HG03442 (cell line): Measurements from ENCODE around the gene NEDD4L.

Source experiments
- ATAC-seq: cut with Tn5 transposase; IDR thresholded peaks from one replicate; pipeline ENCODE4 v1.9.1; 2021; ENCODE audit warnings: mild to moderate bottlenecking, moderate library complexity; ENCODE audit not compliant: unreplicated experiment

The NEDD4L gene

DNA sequence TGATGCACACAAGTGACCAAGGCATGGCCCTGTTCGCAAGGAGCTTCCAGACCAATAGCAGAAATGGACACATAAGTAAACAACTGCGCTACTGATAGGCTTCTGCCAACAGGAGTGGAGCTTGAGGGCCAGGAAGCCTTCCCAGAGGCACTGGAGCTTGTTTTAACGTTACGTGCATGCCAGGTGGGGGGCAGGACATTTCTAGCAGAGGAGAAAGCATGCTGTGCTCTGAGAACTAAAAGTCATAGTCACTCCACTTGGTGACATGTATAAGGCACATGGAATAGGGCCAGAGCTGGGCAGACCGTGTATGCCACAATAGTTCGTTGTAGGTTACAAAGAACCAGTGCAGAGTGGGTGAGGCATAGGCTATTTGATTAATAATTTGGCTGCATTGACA is 184.2 kb downstream of the NEDD4L start:
- ATAC-seq, result no peak

DNA sequence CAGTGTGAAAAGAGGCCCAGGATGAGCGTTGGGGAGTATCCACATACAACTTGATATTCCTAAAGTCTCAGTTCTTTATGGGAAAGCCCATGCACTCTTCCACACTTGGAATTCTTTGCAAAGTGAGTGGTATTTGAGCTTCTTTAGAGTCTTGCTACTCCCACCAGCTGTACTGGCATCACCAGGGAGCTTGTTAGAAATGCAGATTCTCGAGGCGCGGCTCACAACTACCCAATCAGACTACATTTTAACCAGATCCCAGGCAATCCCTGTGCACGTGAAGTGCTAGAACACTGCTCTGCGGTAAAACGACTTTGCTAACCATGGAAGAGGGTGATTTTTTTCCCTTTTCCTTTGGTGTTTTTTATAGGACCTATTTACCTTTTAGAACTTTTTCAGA is 184.7 kb downstream of the NEDD4L start:
- no peak for ATAC-seq

- ATAC-seq, result no peak
Observed at GRCh38 chr18:58229162-58229561, 185.1 kb downstream of the NEDD4L start.

GRCh38 chr18:58230438-58231179 is 186.6 kb downstream of the NEDD4L start:
- peak; percentile 49 for ATAC-seq

- peak; percentile 37 for ATAC-seq
Observed at GRCh38 chr18:58231930-58232329, 187.9 kb downstream of the NEDD4L start.

DNA sequence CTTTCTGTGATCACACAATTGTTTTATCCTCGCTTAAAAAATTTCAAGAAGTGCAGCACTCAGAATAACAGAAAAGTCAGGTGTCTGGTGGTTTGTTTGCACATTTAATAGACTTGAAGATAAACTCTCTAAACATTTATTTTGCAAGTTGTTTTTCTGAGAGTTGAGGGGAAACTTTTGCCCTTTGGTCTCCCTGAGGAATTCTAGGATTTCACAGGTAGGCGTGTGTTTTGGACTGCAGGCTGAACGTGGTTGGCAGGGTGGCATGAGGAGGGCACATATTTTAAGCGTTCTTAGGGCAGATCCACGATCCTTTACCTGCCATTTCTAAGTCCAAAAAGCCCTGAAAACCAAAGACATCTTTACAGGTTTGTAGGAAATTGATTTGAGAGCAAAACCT is 188.6 kb downstream of the NEDD4L start:
- no peak for ATAC-seq

- no peak for ATAC-seq
Observed at GRCh38 chr18:58234359-58234741, 190.3 kb downstream of the NEDD4L start.

DNA sequence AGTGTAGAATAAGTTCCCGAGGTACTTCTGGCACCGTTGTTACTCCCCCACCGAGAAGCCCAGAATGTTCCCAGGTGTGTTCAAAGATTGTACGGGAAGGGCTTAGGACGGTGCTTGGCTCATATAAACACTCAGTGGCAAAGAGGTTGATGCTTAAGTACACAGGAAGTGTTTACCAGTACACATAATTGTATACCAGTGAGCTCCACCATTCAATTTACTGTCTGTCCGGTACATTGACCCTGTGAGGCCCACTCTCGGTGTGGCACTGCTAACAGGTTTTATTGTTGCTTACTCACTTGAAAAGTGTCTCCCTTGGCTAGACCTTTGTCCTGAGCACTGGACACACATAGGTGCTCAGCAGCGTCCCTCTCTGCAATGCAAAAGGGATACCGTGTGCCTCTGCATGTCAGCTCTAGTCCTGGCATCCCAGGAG is 191.0 kb downstream of the NEDD4L start:
- no peak for ATAC-seq

GRCh38 chr18:58239879-58240278 is 195.9 kb downstream of the NEDD4L start:
- ATAC-seq, result no peak

- ATAC-seq, result no peak
Observed at GRCh38 chr18:58241026-58241679, 197.1 kb downstream of the NEDD4L start.

DNA sequence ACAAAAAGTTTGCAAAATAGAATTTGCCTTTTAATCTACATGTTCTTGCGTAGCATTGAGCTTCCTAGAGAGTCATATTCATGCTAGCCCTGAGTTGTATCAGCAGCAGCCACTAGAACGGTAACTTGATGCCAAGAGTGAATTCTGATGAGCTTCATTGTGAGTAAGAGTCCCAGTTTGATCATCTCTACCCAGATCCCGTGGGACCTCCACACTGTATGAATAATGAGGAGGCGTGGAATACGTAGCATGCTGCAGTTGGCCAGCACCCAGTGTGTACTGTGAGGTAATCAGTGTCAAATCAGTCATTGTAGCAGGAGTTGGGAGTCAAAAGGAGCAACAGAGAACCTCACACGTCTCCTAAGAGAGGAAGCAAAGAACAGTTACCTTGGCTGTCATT is 197.9 kb downstream of the NEDD4L start:
- ATAC-seq, result no peak

DNA sequence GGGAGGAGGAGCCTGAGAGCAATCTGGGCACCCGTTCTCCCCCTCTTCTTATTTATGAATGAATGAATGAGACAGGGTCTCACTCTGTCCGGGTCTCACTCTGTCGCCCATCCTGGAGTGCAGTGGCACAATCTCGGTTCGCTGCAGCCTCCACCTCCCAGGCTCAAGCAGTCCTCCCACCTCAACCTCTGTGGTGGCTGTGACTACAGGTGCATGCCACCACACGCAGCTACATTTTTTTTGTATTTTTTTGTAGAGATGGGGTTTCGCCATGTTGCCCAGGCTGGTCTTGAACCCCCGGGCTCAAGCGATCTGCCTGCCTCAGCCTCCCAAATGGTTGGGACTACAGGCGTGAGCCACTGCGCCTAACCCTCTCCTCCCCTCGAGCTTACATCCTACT is 198.4 kb downstream of the NEDD4L start:
- no peak for ATAC-seq

DNA sequence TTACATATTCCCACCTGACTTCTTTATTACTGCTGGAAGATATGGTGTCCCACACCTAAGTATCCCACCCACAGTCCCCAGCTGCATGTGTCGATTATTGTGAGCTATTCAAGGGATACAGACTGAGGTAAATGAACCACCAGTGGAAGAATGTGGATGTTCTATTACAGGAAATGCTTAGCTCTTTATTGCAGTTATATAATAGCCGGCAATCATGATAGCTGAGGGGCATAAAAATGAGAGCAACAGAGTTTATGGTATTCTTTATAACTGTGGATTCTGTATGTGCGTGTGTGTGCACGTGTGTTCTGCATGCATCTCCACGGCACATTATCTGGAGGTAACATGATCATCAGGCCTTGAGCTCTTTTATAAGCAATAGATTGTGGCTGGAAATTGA is 198.9 kb downstream of the NEDD4L start:
- ATAC-seq, result no peak

DNA sequence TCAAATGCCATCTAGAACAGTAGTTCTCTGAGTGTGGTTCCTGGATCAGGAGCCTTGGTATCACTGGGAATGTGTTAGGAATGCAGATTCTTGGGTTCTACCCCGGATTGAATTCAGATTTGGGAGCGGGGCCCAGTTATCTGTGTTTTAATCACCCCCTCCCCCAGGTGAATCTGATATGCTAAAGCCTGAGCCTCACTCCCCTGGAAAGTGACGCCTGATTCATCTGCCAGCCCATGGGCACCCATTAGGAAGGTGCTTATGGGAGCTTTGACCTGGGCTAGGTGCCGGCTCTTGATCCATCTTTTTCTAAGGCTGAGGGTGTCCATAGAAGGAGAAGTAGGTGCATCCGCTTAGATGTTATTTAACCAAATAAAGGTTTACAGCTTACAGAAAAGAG is 199.4 kb downstream of the NEDD4L start:
- ATAC-seq, result no peak

DNA sequence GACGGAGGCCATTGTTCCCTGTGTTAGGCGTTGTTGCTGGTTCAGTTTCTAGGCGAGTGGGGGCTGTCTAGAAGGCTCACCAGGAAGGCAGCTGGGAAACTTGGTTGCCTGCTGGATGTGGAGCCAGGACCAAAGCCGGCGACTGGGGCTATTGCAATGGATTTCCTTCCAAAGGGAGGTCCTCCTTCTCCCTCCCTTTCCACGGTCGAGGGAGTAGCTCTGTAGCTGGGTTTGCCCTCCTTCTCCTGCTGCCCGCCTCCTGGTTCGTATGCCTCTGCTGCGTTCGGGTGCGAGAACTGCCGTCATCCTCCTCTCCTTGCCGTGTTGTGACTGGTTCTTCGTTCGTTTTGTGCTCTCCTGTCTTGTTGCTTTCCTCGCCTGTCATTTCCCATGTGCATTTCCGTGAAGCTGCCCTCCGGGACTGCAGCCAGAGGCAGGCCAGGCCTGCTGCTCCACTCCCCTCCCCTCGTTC is 203.4 kb downstream of the NEDD4L start:
- no peak for ATAC-seq

DNA sequence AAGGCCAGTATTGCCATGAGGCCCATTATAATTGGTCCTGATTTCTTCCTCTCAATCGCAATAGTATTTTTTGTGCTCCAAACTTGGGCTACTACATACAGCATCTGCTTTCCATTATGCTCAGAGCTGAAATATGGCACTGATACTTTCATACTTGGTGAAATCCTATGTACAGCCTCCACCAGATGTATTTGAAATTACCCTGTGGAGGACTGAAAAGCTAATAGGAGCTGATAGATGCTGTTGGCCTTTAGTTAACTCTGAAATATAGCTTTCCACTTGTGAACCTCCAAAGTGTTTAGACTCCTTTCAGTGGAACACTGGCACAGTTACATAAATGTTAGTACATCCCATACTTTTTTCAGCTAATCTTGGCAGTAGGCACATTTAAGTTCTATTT is 205.7 kb downstream of the NEDD4L start:
- no peak for ATAC-seq

DNA sequence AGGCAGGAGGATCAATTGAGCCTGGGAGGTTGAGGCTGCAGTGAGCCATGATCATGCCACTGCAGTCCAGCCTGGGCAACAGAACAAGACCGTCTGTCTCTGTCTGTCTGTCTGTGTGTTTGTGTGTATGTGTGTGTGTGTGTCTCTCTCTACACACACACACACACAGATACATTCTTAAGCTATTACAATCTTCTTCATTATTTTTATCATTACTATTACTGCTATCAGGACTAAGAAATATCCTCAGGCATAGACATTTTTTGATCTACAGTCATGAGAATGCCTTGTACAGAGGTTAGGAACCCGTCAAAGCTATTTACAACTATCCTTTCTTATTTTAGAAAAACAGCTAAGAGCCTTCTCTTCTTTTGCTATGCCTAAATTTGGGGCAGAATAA is 207.4 kb downstream of the NEDD4L start:
- no peak for ATAC-seq

GRCh38 chr18:58252166-58252565 is 208.1 kb downstream of the NEDD4L start:
- no peak for ATAC-seq

GRCh38 chr18:58253318-58253717 is 209.3 kb downstream of the NEDD4L start:
- ATAC-seq, result no peak

DNA sequence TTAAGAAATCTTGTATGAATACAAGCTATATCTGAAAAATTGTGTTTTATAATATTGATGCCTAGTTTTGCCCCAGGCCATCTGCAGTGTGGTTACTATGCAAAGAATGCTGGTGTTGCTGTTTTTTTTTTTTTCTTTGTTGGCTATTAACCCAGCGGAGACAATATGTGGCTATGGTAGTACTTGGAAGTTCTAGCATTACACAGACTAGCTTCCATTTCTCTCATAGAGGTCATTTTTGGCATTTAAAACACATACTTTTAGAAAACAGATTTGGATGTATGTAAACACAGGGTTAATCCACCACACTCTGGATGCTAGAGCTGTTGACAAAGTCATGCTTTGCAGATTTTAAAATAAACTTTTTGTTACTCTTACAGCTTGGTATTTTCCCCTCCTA is 209.8 kb downstream of the NEDD4L start:
- ATAC-seq, result no peak

DNA sequence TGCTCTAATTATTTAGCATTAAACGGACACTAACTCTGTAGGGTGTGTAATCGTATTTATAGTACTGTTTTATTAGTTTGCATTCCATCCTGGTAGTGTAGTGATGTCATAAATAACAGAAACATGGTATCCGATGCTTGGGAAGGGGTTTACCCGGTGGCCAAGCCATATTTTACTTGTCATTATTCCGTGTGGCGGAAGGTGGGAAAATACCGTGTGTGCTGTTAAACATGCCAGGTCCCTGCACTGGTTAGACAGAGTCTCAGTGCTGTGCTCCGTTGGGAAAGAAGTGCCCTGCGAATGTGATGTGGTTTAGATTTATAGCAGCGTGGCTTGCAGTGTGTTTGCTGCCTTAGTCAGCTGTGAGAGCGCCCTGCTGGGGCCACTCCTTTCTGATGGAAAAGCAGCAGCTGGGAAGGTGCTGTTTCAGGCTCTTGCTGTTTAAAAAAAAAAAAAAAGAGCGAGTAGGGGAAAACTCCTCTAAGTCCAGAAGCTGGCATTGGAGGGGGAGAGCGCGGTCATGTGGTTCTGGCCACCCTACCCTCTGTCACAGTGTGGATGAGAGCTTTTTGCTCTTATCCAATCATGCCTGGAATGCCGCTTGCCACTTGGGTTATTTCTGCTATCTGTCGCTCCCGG is 211.0 kb downstream of the NEDD4L start:
- no peak for ATAC-seq

DNA sequence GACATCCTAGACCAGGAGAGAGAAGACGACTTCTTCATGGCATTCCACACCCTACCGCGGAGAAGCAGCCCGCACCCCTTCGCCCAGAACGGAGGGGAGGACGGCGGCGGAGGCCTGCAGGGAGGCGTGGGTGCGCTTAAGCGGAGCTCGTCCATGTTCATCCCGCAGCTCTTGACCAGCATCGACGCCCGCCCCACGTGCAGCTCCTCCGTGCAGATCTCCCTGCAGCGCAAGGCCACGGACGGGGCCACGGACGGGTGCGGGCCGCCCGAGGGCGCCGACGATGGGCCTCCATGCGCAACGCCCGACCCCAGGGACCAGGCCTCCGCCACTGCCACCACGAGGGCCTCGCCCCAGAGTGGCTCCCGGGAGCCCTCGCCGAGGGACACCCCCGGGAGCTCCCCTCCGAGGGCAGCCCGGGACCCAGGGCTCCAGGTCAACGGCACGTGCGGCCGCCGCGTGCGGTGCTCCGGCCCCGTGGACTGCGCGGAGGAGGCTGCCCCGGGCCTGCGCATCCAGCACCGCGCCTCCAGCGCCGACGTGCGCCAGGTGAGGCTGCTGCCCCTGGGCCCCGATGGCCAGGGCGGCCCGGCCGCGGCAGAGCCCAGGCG is 211.8 kb downstream of the NEDD4L start:
- ATAC-seq, result no peak
